HepG2 (cell line): ENCODE data around the gene RSBN1L. TPM values are rescaled to one million over a fixed set of nuclear protein-coding genes. Genes with fewer than 3 reads are reported as not detected.
A peak's percentile ranks its signal among the peaks of the same experiment; 100 is the strongest.

Experiments
- ARHGAP35 ChIP-seq: sonication (generic); formaldehyde crosslinking; IDR thresholded peaks from 2 replicates; pipeline ENCODE4 v1.9.0; 2022; ENCODE audit warnings: mild to moderate bottlenecking, inconsistent platforms, moderate library complexity, missing genetic modification reagents, borderline replicate concordance
- CREBL2 ChIP-seq: sonication (generic); formaldehyde crosslinking; IDR thresholded peaks from 2 replicates; pipeline ENCODE4 v1.8.1; 2023; ENCODE audit warnings: missing genetic modification reagents, mild to moderate bottlenecking, borderline replicate concordance
- GZF1 ChIP-seq: sonication (generic); formaldehyde crosslinking; IDR thresholded peaks from 2 replicates; pipeline ENCODE4 v1.5.1; 2020; ENCODE audit warnings: mild to moderate bottlenecking, missing genetic modification reagents
- HDAC6 ChIP-seq: fragments of 200-600 bp; sonication (generic); IDR thresholded peaks from 2 replicates; pipeline ENCODE4 v1.7.0; 2017; ENCODE audit warnings: mild to moderate bottlenecking, antibody characterized with exemption, low read length, low read depth
- MED8 ChIP-seq: sonication (generic); formaldehyde crosslinking; IDR thresholded peaks from 2 replicates; pipeline ENCODE4 v1.8.1; 2023; ENCODE audit warnings: mild to moderate bottlenecking, missing genetic modification reagents; ENCODE audit not compliant: insufficient replicate concordance
- MXD4 ChIP-seq: IDR thresholded peaks from 2 replicates; pipeline ENCODE4 v1.6.1; 2016; ENCODE audit warnings: mild to moderate bottlenecking, missing biosample characterization, missing genetic modification reagents
- PCBP1 ChIP-seq: fragments of 200-400 bp; formaldehyde crosslinking; IDR thresholded peaks from 2 replicates; pipeline ENCODE4 v1.6.1; 2017; ENCODE audit warnings: mild to moderate bottlenecking, low read depth, low read length, borderline replicate concordance
- SUZ12 ChIP-seq: fragments of 150-350 bp; IDR thresholded peaks from 2 replicates; pipeline ENCODE4 v1.6.1; 2014; ENCODE audit warnings: low read depth, low read length
- ZBTB37 ChIP-seq: sonication (generic); formaldehyde crosslinking; IDR thresholded peaks from 2 replicates; pipeline ENCODE4 v1.4.0; 2020; ENCODE audit warnings: mild to moderate bottlenecking, missing genetic modification reagents
- ZNF124 ChIP-seq: sonication (generic); formaldehyde crosslinking; IDR thresholded peaks from 2 replicates; pipeline ENCODE4 v1.4.0; 2020; ENCODE audit warnings: missing genetic modification reagents
- ZNF274 ChIP-seq: sonication (generic); formaldehyde crosslinking; IDR thresholded peaks from 2 replicates; pipeline ENCODE4 v1.5.1; 2020; ENCODE audit warnings: mild to moderate bottlenecking, missing genetic modification reagents
- ZNF280D ChIP-seq: sonication (generic); formaldehyde crosslinking; IDR thresholded peaks from 2 replicates; pipeline ENCODE4 v1.5.1; 2020; ENCODE audit warnings: mild to moderate bottlenecking, missing genetic modification reagents
- ZNF713 ChIP-seq: sonication (generic); formaldehyde crosslinking; IDR thresholded peaks from 2 replicates; pipeline ENCODE4 v1.4.0; 2020; ENCODE audit warnings: mild to moderate bottlenecking, missing genetic modification reagents
- ZSCAN12 ChIP-seq: sonication (generic); formaldehyde crosslinking; IDR thresholded peaks from 2 replicates; pipeline ENCODE4 v1.9.0; 2021; ENCODE audit warnings: mild to moderate bottlenecking, missing genetic modification reagents
- ZSCAN5A ChIP-seq: sonication (generic); formaldehyde crosslinking; IDR thresholded peaks from 2 replicates; pipeline ENCODE4 v1.8.0; 2022; ENCODE audit warnings: mild to moderate bottlenecking, missing genetic modification reagents, borderline replicate concordance
- polyA plus RNA-seq, 8 experiments: library from polyadenylated mRNA; depleted of rRNA in 3 of 8; stranded (reverse) in 7 of 8; unstranded in 1 of 8; fragments of >200 nt; fragmentation: Illumina TruSeq in 4 of 8; extraction: Trizol in 4 of 8; gene quantifications; 2 replicates each; pipeline versions ENCODE4 v1.2.1 to v1.2.3, GENCODE V29; 2011 to 2016; ENCODE audit warnings: low read depth in 4 of 8, missing spikeins in 1 of 8, mixed read lengths in 1 of 8; ENCODE audit not compliant: insufficient read depth in 1 of 8
- total RNA-seq, 5 experiments: library from RNA; depleted of rRNA; stranded (reverse); fragments of >200 nt; fragmentation: Illumina TruSeq; extraction: Trizol; gene quantifications; 2 replicates each; pipeline ENCODE4 v1.2.3, GENCODE V29; 2016; ENCODE audit warnings: low read depth in 1 of 5
- TF ChIP-seq, protein P1 (sequence below), 2 experiments: sonication (generic) in 1 of 2; formaldehyde crosslinking in 1 of 2; IDR thresholded peaks; 2 replicates each; pipeline versions ENCODE4 v1.5.1 to v1.6.1; 2011 to 2020; ENCODE audit warnings: borderline replicate concordance in 1 of 2, low read depth in 1 of 2, low read length in 1 of 2, mild to moderate bottlenecking in 1 of 2, missing genetic modification reagents in 1 of 2, moderate library complexity in 1 of 2

Gene RSBN1L
- total and polyA plus RNA-seq, 2 of the 13 experiments (the other 11 are each of a cell fraction or from before 2014, with no cell fraction given): 7.7 to 21.3 TPM

DNA sequence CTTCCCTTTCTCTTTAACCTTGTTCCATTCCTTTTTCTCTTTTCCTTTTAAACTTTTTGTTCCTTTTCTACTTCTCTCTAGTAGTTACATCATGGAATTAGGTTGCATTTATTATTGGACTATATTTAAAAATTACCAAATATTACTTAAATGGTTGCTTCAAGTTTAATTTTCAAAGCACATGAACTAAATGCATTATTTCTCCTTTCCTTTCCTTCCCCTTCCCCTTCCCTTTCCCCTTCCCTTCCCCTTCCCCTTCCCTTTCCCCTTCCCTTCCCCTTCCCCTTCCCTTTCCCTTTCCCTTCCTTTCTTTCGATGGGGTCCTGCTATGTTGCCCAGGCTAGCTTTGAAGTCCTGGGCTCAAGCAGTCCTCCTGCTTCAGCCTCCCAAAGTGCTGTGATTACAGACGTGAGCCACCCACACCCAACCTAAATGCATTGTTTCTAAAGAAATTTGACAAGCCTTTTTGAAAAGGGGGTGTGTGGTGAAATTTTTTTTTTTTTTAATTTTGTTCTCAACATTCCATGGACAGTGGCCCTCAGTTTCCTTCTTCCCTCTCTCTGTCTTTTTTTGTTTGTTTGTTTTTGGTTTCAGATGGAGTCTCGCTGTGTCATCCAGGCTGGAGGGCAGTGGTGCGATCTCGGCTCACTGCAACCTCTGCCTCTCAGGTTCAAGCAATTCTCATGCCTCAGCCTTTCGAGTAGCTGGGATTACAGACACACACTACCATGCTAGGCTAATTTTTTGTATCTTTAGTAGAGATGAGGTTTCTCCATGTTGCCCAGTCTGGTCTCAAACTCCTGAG is 70.7 kb downstream of the RSBN1L start (continued):
- TF ChIP-seq HDAC6 (no peak), SUZ12 (no peak), MED8 (no peak), ZSCAN5A (CRISPR knock-in tag) (no peak), MXD4 (CRISPR knock-in tag) (no peak), ZBTB37 (no peak), ZSCAN12 (CRISPR knock-in tag) (no peak), PCBP1 (peak; percentile 95), GZF1 (no peak), ZNF713 (CRISPR knock-in tag) (no peak), ARHGAP35 (CRISPR knock-in tag) (no peak), ZNF280D (CRISPR knock-in tag) (no peak), ZNF124 (CRISPR knock-in tag) (no peak), ZNF274 (CRISPR knock-in tag) (no peak), CREBL2 (CRISPR knock-in tag) (no peak)
- TF ChIP-seq, protein P1, sequence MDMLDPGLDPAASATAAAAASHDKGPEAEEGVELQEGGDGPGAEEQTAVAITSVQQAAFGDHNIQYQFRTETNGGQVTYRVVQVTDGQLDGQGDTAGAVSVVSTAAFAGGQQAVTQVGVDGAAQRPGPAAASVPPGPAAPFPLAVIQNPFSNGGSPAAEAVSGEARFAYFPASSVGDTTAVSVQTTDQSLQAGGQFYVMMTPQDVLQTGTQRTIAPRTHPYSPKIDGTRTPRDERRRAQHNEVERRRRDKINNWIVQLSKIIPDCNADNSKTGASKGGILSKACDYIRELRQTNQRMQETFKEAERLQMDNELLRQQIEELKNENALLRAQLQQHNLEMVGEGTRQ (IDR thresholded peaks at IDR 0.05; ENCODE audit: low read depth, low read length): no peak
- TF ChIP-seq, protein P1 (CRISPR knock-in tag; IDR thresholded peaks at IDR 0.05; ENCODE audit: borderline replicate concordance): no peak
